ENCODE measurements around the gene OR10G7. TPM values are rescaled to one million over a fixed set of nuclear protein-coding genes. Genes with fewer than 3 reads are reported as not detected.

Gene OR10G7
- total and polyA plus RNA-seq, 2 of the 13 experiments (the other 11 are each of a cell fraction or from before 2014, with no cell fraction given): not detected

- no TSS peak for BruUV-seq (replicated peaks)
- no peak for FAIRE-seq
- H2AFZ ChIP-seq (ENCODE audit: low read length): no peak overlapping the region
- intact Hi-C loops (cut with micrococcal nuclease; ENCODE audit: unreplicated experiment) (no loop called here), in situ Hi-C loops (cut with HindIII; ENCODE audit: extremely low pct_ligation_motif_present, low pct_unique_long_range_greater_than_20kb) (loop anchor here (5.0 kb wide), 1 partner anchor 119 kb away; no protein-coding TSS in a partner anchor)
- ATAC-seq: no peak
- no peak overlapping the region for H3K9ac ChIP-seq (ENCODE audit: insufficient read depth, low read depth, low read length)
- no peaks in the 10 kb centered on the region for H3K9me3 ChIP-seq (ENCODE audit: low read length)
- TF ChIP-seq ZNF496 (CRISPR knock-in tag; IDR thresholded peaks at IDR 0.05; ENCODE audit: insufficient replicate concordance) (no peak), ZNF296 (CRISPR knock-in tag; conservative IDR thresholded peaks at IDR 0.05) (no peak), PCBP1 (IDR thresholded peaks at IDR 0.05; ENCODE audit: borderline replicate concordance, low read depth, low read length) (no peak), JUN (CRISPR knock-in tag; IDR thresholded peaks at IDR 0.05) (no peak), ZIK1 (CRISPR knock-in tag; IDR thresholded peaks at IDR 0.05; ENCODE audit: borderline replicate concordance, low read depth) (no peak)
- H3K4me3 ChIP-seq (replicated peaks in 1 of 3; ENCODE audit: insufficient read depth in 1 of 3, low read depth in 2 of 3, low read length in 3 of 3): no peak overlapping the region
- CTCF ChIA-PET (ENCODE audit: low intra/inter-chr PET ratio, low total read pairs): no interaction called here
- no peak overlapping the region for H3K4me2 ChIP-seq (ENCODE audit: low read depth, low read length)
- 58% methylated on average over 1 of the region's 2 CpGs for WGBS (ENCODE audit: low lambda C conversion rate)
- no peaks in the 10 kb centered on the region for H3K79me2 ChIP-seq (ENCODE audit: insufficient read depth, low read length)
- H3K36me3 ChIP-seq (replicated peaks in 1 of 2; ENCODE audit: control insufficient read depth in 1 of 2, insufficient read depth in 2 of 2, low read length in 2 of 2): no peaks in the 10 kb centered on the region
- H3K27ac ChIP-seq (ENCODE audit: extremely low read length, insufficient read depth, low read length): no peak overlapping the region
- H4K20me1 ChIP-seq (ENCODE audit: insufficient read depth, low read length): no peaks in the 10 kb centered on the region
- no peak for DNase-seq (ENCODE audit: low spot score)
- H3K4me1 ChIP-seq (ENCODE audit: insufficient read depth, low read length): 0 out of 2 replicates have a peak, but pooled peaks cover 9% of the 10 kb centered on the region
- H3K27me3 ChIP-seq (ENCODE audit: control insufficient read depth in 1 of 2, insufficient read depth in 2 of 2, low read length in 2 of 2): peaks cover 10 to 23% of the 10 kb centered on the region in 2 experiments; a peak in 4 of 5 replicates
- POLR2A ChIA-PET: no interaction called here
Observed at GRCh38 chr11:124078591-124078990, 37.5 kb upstream of the OR10G7 start.

- H3K9me3 ChIP-seq (ENCODE audit: low read length): no peaks in the 10 kb centered on the region
- intact Hi-C loops (cut with micrococcal nuclease; ENCODE audit: unreplicated experiment): no loop called here
- H3K27me3 ChIP-seq (ENCODE audit: control insufficient read depth in 1 of 2, insufficient read depth in 2 of 2, low read length in 2 of 2): peaks cover 10 to 23% of the 10 kb centered on the region in 2 experiments; a peak in 4 of 5 replicates
- no peak overlapping the region for H3K27ac ChIP-seq (ENCODE audit: extremely low read length, insufficient read depth, low read length)
- no peaks in the 10 kb centered on the region for H3K36me3 ChIP-seq (replicated peaks in 1 of 2; ENCODE audit: control insufficient read depth in 1 of 2, insufficient read depth in 2 of 2, low read length in 2 of 2)
- in situ Hi-C loops (cut with HindIII; ENCODE audit: extremely low pct_ligation_motif_present, low pct_unique_long_range_greater_than_20kb): loop anchor here (5.0 kb wide), 1 partner anchor 120 kb away; no protein-coding TSS in a partner anchor
- BruUV-seq (replicated peaks): no TSS peak
- H3K4me3 ChIP-seq (replicated peaks in 1 of 3; ENCODE audit: insufficient read depth in 1 of 3, low read depth in 2 of 3, low read length in 3 of 3): no peak overlapping the region
- H3K9ac ChIP-seq (ENCODE audit: insufficient read depth, low read depth, low read length): no peak overlapping the region
- ATAC-seq (no peak), FAIRE-seq (no peak), DNase-seq (ENCODE audit: low spot score) (no peak)
- H3K4me2 ChIP-seq (ENCODE audit: low read depth, low read length): no peak overlapping the region
- ChIA-PET CTCF (ENCODE audit: low intra/inter-chr PET ratio, low total read pairs) (no interaction called here), POLR2A (no interaction called here)
- H2AFZ ChIP-seq (ENCODE audit: low read length): no peak overlapping the region
- 0 out of 2 replicates have a peak, but pooled peaks cover 9% of the 10 kb centered on the region for H3K4me1 ChIP-seq (ENCODE audit: insufficient read depth, low read length)
- H4K20me1 ChIP-seq (ENCODE audit: insufficient read depth, low read length): no peaks in the 10 kb centered on the region
- H3K79me2 ChIP-seq (ENCODE audit: insufficient read depth, low read length): no peaks in the 10 kb centered on the region
- 0% methylated on average over 1 of the region's 1 CpG for WGBS (ENCODE audit: low lambda C conversion rate)
- TF ChIP-seq ZNF563 (CRISPR knock-in tag; IDR thresholded peaks at IDR 0.05) (no peak), SATB2 (CRISPR knock-in tag; IDR thresholded peaks at IDR 0.05) (no peak), TAF1 (CRISPR knock-in tag; IDR thresholded peaks at IDR 0.05) (no peak), MLLT10 (CRISPR knock-in tag; IDR thresholded peaks at IDR 0.05) (no peak), STAT6 (CRISPR knock-in tag; IDR thresholded peaks at IDR 0.05; ENCODE audit: borderline replicate concordance) (no peak), FOSL1 (CRISPR knock-in tag; IDR thresholded peaks at IDR 0.05; ENCODE audit: borderline replicate concordance) (no peak), ZNF44 (CRISPR knock-in tag; IDR thresholded peaks at IDR 0.05) (no peak), ZNF225 (CRISPR knock-in tag; IDR thresholded peaks at IDR 0.05) (no peak)
- TF ChIP-seq, protein P1, sequence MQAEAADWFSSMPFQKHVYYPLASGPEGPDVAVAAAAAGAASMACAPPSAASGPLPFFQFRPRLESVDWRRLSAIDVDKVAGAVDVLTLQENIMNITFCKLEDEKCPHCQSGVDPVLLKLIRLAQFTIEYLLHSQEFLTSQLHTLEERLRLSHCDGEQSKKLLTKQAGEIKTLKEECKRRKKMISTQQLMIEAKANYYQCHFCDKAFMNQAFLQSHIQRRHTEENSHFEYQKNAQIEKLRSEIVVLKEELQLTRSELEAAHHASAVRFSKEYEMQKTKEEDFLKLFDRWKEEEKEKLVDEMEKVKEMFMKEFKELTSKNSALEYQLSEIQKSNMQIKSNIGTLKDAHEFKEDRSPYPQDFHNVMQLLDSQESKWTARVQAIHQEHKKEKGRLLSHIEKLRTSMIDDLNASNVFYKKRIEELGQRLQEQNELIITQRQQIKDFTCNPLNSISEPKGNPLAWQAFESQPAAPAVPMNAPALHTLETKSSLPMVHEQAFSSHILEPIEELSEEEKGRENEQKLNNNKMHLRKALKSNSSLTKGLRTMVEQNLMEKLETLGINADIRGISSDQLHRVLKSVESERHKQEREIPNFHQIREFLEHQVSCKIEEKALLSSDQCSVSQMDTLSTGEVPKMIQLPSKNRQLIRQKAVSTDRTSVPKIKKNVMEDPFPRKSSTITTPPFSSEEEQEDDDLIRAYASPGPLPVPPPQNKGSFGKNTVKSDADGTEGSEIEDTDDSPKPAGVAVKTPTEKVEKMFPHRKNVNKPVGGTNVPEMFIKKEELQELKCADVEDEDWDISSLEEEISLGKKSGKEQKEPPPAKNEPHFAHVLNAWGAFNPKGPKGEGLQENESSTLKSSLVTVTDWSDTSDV (CRISPR knock-in tag; IDR thresholded peaks at IDR 0.05): no peak
Observed at GRCh38 chr11:124077266-124077665, 36.1 kb upstream of the OR10G7 start.
